Endodermal cell (in vitro differentiated cells): Measurements from ENCODE around the gene FBXO47. TPM values are rescaled to one million over a fixed set of nuclear protein-coding genes. Genes with fewer than 3 reads are reported as not detected.
"Not testable (repeated sequence)": the region's sequence is repeated elsewhere in the genome, so short reads cannot be mapped to it uniquely, and the experiment has no call there.

Experiments
- DNase-seq: peaks from one replicate; pipeline ENCODE4 v3.0.0-alpha.2; 2017
- H3K27ac ChIP-seq: 2 replicates; pipeline ENCODE4 v1.5.1; 2013; ENCODE audit warnings: mild to moderate bottlenecking, low read depth, low read length, moderate library complexity
- H3K27me3 ChIP-seq: 2 replicates; pipeline ENCODE4 v1.6.1; 2013; ENCODE audit warnings: mild to moderate bottlenecking, low read length, moderate library complexity; ENCODE audit not compliant: insufficient read depth, control insufficient read depth, poor library complexity, severe bottlenecking
- H3K36me3 ChIP-seq: 2 replicates; pipeline ENCODE4 v1.7.0; 2013; ENCODE audit warnings: mild to moderate bottlenecking, low read length, moderate library complexity; ENCODE audit not compliant: control insufficient read depth, insufficient read depth
- H3K4me1 ChIP-seq: one replicate; pipeline ENCODE4 v1.7.0; 2013; ENCODE audit warnings: low read length; ENCODE audit not compliant: control insufficient read depth, insufficient read depth
- H3K4me3 ChIP-seq: 2 replicates; pipeline ENCODE4 v1.5.1; 2013; ENCODE audit warnings: mild to moderate bottlenecking, low read length, moderate library complexity
- H3K9ac ChIP-seq: 2 replicates; pipeline ENCODE4 v1.6.1; 2013; ENCODE audit warnings: mild to moderate bottlenecking, low read length, moderate library complexity; ENCODE audit not compliant: poor library complexity, severe bottlenecking; ENCODE audit errors: extremely low read depth
- H3K9me3 ChIP-seq: 2 replicates; pipeline ENCODE4 v1.6.1; 2013; ENCODE audit warnings: mild to moderate bottlenecking, low read length, moderate library complexity; ENCODE audit not compliant: control insufficient read depth
- H3K27ac Mint-ChIP-seq: 2 replicates; pipeline ENCODE4 v1.8.0; 2020; ENCODE audit warnings: mixed read lengths
- H3K27me3 Mint-ChIP-seq: 2 replicates; pipeline ENCODE4 v1.8.0; 2021; ENCODE audit warnings: mild to moderate bottlenecking, mixed read lengths; ENCODE audit not compliant: insufficient read depth
- H3K36me3 Mint-ChIP-seq: 2 replicates; pipeline ENCODE4 v1.8.0; 2020; ENCODE audit warnings: low read depth, mixed read lengths
- H3K4me1 Mint-ChIP-seq: 2 replicates; pipeline ENCODE4 v1.8.0; 2020; ENCODE audit warnings: mixed read lengths
- H3K4me3 Mint-ChIP-seq: 2 replicates; pipeline ENCODE4 v1.8.0; 2020; ENCODE audit warnings: mild to moderate bottlenecking, moderate library complexity, mixed read lengths
- H3K9me3 Mint-ChIP-seq: 2 replicates; pipeline ENCODE4 v1.8.0; 2020; ENCODE audit warnings: mild to moderate bottlenecking, mixed read lengths
- CTCF ChIP-seq: fragments of 200-600 bp; sonication (generic); conservative IDR thresholded peaks from 2 replicates; pipeline ENCODE4 v1.5.0; 2021; ENCODE audit warnings: antibody characterized with exemption, mild to moderate bottlenecking
- WGBS, 2 experiments: methylation state at CpG; one replicate each; pipeline versions ENCODE4 v1.1.5 to v1.1.7; 2013; ENCODE audit warnings: missing lambda C conversion rate in 2 of 2, mixed read lengths in 1 of 2; ENCODE audit not compliant: insufficient coverage in 1 of 2, insufficient read length in 1 of 2; 5-methylcytosine and 5-hydroxymethylcytosine counted together
- total RNA-seq, 2 donors: library from RNA; stranded (reverse); fragmentation: NEBNext Ultra II Directional in 1 of 2; extraction: Animal tissue kit (Norgen Biotek cat#: 25700) in 1 of 2; gene quantifications; 2 replicates in 1 of 2; 3 replicates in 1 of 2; pipeline ENCODE4 v1.2.1, GENCODE V29; 2021

Gene FBXO47
- total RNA-seq, 2 donors from 2014 or later, result not detected

DNA sequence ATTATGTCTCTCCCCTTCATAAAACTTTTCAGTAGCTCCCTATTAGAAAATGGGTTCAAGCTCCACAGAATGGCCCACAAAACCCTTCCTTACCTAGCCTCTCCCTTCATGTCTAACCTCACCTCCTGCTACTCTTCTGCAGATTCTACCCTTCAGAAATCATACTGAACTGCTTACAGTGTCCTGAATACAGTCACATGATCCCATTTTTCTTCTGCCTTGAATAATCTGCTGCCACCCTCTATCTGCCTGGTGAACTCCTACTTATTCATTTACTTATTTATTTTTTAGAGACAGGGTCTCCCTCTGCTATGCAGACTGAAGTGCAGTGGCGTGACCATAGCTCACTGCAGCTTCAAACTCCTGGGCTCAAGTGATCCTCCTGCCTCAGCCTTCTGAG, 26.8 kb downstream of the FBXO47 start:
- no peaks in the 10 kb centered on the region for H3K4me1 Mint-ChIP-seq
- Histone ChIP-seq H3K9me3 (no peaks in the 10 kb centered on the region), H3K4me1 (no peaks in the 10 kb centered on the region), H3K27ac (no peak overlapping the region), H3K36me3 (no peaks in the 10 kb centered on the region), H3K9ac (no peak overlapping the region), H3K27me3 (no peaks in the 10 kb centered on the region), H3K4me3 (no peak overlapping the region)
- 85% methylated on average over 1 of the region's 1 CpG; no CpG with 5 or more reads in 1 of the 2 experiments for WGBS, 2 experiments
- no peaks in the 10 kb centered on the region for H3K27me3 Mint-ChIP-seq
- H3K27ac Mint-ChIP-seq, result no peak overlapping the region
- H3K36me3 Mint-ChIP-seq, result no peaks in the 10 kb centered on the region
- no peak for DNase-seq
- TF ChIP-seq CTCF, result no peak
- H3K9me3 Mint-ChIP-seq, result no peaks in the 10 kb centered on the region
- H3K4me3 Mint-ChIP-seq, result no peak overlapping the region

DNA sequence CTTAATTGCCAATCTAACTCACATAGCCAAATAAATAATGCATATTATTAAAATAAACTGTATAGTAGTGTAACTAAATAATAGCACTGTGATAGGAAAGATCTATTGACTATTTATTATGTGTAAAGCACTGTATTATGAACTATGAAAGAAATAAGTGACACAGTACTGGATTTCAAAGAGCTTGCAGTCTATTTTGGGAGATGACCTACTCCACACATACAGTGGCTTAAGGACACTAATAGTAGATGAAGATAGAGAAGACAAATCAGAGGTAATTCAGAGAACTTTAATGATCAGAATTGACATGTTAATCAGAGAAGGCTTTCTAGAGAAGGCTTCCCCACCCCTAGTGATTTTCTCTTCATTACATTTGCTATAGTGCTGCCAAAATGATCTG, 27.2 kb downstream of the FBXO47 start:
- H3K27ac ChIP-seq, result no peak overlapping the region
- TF ChIP-seq CTCF, result no peak
- DNase-seq, result no peak
- no peak overlapping the region for H3K9ac ChIP-seq
- no peaks in the 10 kb centered on the region for H3K9me3 ChIP-seq
- Mint-ChIP-seq H3K4me1 (no peaks in the 10 kb centered on the region), H3K9me3 (no peaks in the 10 kb centered on the region), H3K27me3 (no peaks in the 10 kb centered on the region), H3K36me3 (no peaks in the 10 kb centered on the region), H3K4me3 (no peak overlapping the region), H3K27ac (no peak overlapping the region)
- no peak overlapping the region for H3K4me3 ChIP-seq
- H3K27me3 ChIP-seq, result no peaks in the 10 kb centered on the region
- no peaks in the 10 kb centered on the region for H3K36me3 ChIP-seq
- H3K4me1 ChIP-seq, result no peaks in the 10 kb centered on the region

DNA sequence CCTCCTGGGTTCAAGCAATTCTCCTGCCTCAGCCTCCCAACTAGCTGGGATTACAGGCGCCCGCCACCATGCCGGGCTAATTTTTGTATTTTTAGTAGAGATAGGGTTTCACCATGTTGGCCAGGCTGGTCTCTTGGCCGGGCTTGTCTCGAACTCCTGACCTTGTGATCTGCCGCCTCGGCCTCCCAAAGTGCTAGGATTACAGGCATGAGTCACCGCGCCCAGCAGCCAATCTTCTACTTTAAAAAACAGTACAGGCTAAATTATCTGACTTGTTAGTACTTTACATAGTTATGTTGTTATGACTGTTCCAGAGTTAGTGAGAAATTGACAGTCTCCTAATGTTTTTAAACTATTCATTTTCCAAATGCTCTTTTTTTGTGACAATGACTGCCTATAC, 33.2 kb downstream of the FBXO47 start:
- not testable (repeated sequence) for H3K27me3 Mint-ChIP-seq, H3K4me3 Mint-ChIP-seq, H3K27me3 ChIP-seq, H3K36me3 ChIP-seq, H3K9ac ChIP-seq, H3K27ac ChIP-seq, H3K36me3 Mint-ChIP-seq, H3K4me1 Mint-ChIP-seq, H3K27ac Mint-ChIP-seq, H3K4me1 ChIP-seq, DNase-seq, H3K4me3 ChIP-seq, H3K9me3 ChIP-seq
- peaks cover 11% of the 10 kb centered on the region for H3K9me3 Mint-ChIP-seq
- WGBS, 2 experiments, result 83 to 98% methylated on average over 2 to 9 of the region's 9 CpGs

DNA sequence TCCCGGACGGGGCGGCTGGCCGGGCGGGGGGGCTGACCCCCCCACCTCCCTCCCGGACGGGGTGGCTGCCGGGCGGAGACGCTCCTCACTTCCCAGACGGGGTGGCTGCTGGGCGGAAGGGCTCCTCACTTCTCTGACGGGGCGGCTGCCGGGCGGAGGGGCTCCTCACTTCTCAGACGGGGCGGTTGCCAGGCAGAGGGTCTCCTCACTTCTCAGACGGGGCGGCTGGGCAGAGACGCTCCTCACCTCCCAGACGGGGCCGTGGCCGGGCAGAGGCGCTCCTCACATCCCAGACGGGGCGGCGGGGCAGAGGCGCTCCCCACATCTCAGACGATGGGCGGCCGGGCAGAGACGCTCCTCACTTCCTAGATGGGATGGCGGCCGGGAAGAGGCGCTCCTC, 36.4 kb downstream of the FBXO47 start:
- 95% methylated on average over 22 of the region's 36 CpGs; no CpG with 5 or more reads in 1 of the 2 experiments for WGBS, 2 experiments
- not testable (repeated sequence) for H3K4me3 ChIP-seq, H3K9ac ChIP-seq, DNase-seq, H3K27ac ChIP-seq, H3K4me1 Mint-ChIP-seq, H3K4me3 Mint-ChIP-seq, H3K4me1 ChIP-seq, H3K27ac Mint-ChIP-seq, H3K27me3 Mint-ChIP-seq, H3K9me3 ChIP-seq, H3K27me3 ChIP-seq, H3K36me3 ChIP-seq, H3K36me3 Mint-ChIP-seq
- peaks cover 11% of the 10 kb centered on the region for H3K9me3 Mint-ChIP-seq
